ENCODE results near the gene PEMT. TPM values are rescaled to one million over a fixed set of nuclear protein-coding genes. Genes with fewer than 3 reads are reported as not detected.

PEMT gene
- total RNA-seq, 4 donors from 2014 or later: 24.6 to 32.2 (median 28.2) TPM

GRCh38 chr17:17581509-17581908 is 10.0 kb downstream of the PEMT start:
- DNase-seq: no peak
- TF ChIP-seq POLR2A (IDR thresholded peaks at IDR 0.05): no peak
- TF ChIP-seq CTCF (IDR thresholded peaks at IDR 0.05): no peak

GRCh38 chr17:17580662-17581470 is 10.6 kb downstream of the PEMT start:
- WGBS, 2 donors: 67 to 75% methylated on average over 7 of the region's 8 CpGs
- Histone ChIP-seq H3K27me3 (no peaks in the 10 kb centered on the region), H3K4me3 (no peak overlapping the region), H3K27ac (peak overlapping the region in 2 of 4 donors; percentile 7 to 28), H3K4me1 (peaks cover 0 to 9% (median 0%) of the 10 kb centered on the region in 3 donors), H3K36me3 (peaks cover 0 to 11% (median 0%) of the 10 kb centered on the region in 3 donors), H3K9me3 (no peaks in the 10 kb centered on the region)
- intact Hi-C loops (cut with DNase I): no loop called here
- DNase-seq: no peak
- TF ChIP-seq CTCF (IDR thresholded peaks at IDR 0.05): no peak
- TF ChIP-seq POLR2A (IDR thresholded peaks at IDR 0.05): no peak

More at GRCh38 chr17:17581509-17581908, 10.0 kb downstream of the PEMT start:
- intact Hi-C loops (cut with DNase I): no loop called here
- Histone ChIP-seq H3K27me3 (no peaks in the 10 kb centered on the region), H3K4me1 (peaks cover 0 to 2% (median 0%) of the 10 kb centered on the region in 3 donors), H3K9me3 (no peaks in the 10 kb centered on the region), H3K36me3 (peaks cover 0 to 4% (median 0%) of the 10 kb centered on the region in 3 donors), H3K27ac (peak overlapping the region in 1 of 4 donors; percentile 7), H3K4me3 (no peak overlapping the region)
- 85 to 88% methylated on average over 4 to 5 of the region's 6 CpGs for WGBS, 2 donors

GRCh38 chr17:17579691-17580090 is 11.8 kb downstream of the PEMT start:
- peaks cover 0 to 12% (median 0%) of the 10 kb centered on the region in 3 donors for H3K36me3 ChIP-seq
- DNase-seq: no peak
- H3K4me3 ChIP-seq: no peak overlapping the region
- H3K27me3 ChIP-seq: no peaks in the 10 kb centered on the region
- intact Hi-C loops (cut with DNase I): no loop called here
- H3K4me1 ChIP-seq: peaks cover 0 to 21% (median 7%) of the 10 kb centered on the region in 3 donors
- 82 to 88% methylated on average over 5 of the region's 8 CpGs for WGBS, 2 donors
- no peaks in the 10 kb centered on the region for H3K9me3 ChIP-seq
- TF ChIP-seq POLR2A (IDR thresholded peaks at IDR 0.05) (no peak), CTCF (IDR thresholded peaks at IDR 0.05) (no peak)
- no peak overlapping the region for H3K27ac ChIP-seq

GRCh38 chr17:17577373-17577772 is 14.1 kb downstream of the PEMT start:
- TF ChIP-seq CTCF (IDR thresholded peaks at IDR 0.05) (no peak), POLR2A (IDR thresholded peaks at IDR 0.05) (no peak)
- no peaks in the 10 kb centered on the region for H3K27me3 ChIP-seq
- intact Hi-C loops (cut with DNase I): no loop called here
- peaks cover 0 to 15% (median 0%) of the 10 kb centered on the region in 3 donors for H3K36me3 ChIP-seq
- WGBS, 2 donors: 92 to 94% methylated on average over 15 of the region's 17 CpGs
- peaks cover 0 to 21% (median 7%) of the 10 kb centered on the region in 3 donors for H3K4me1 ChIP-seq
- H3K9me3 ChIP-seq: no peaks in the 10 kb centered on the region
- DNase-seq: no peak
- H3K4me3 ChIP-seq: no peak overlapping the region
- no peak overlapping the region for H3K27ac ChIP-seq

GRCh38 chr17:17576772-17577234 is 14.7 kb downstream of the PEMT start:
- no peak overlapping the region for H3K4me3 ChIP-seq
- peaks cover 0 to 21% (median 7%) of the 10 kb centered on the region in 3 donors for H3K4me1 ChIP-seq
- H3K9me3 ChIP-seq: no peaks in the 10 kb centered on the region
- 88 to 98% methylated on average over 6 to 13 of the region's 13 CpGs for WGBS, 2 donors
- no peak overlapping the region for H3K27ac ChIP-seq
- no peak for DNase-seq
- peaks cover 0 to 21% (median 0%) of the 10 kb centered on the region in 3 donors for H3K36me3 ChIP-seq
- no peak for TF ChIP-seq CTCF (IDR thresholded peaks at IDR 0.05)
- no peak for TF ChIP-seq POLR2A (IDR thresholded peaks at IDR 0.05)
- no peaks in the 10 kb centered on the region for H3K27me3 ChIP-seq
- intact Hi-C loops (cut with DNase I): no loop called here
